GM20000 (cell line): ENCODE measurements around the gene RPP25.

ENCODE experiments used
- DNase-seq: peaks from one replicate; pipeline ENCODE4 v3.0.0; 2012; ENCODE audit warnings: low spot score
- TF ChIP-seq, protein P1 (sequence below): IDR thresholded peaks from 2 replicates; pipeline ENCODE4 v1.5.1; 2012; ENCODE audit warnings: mild to moderate bottlenecking, control low read depth; ENCODE audit errors: extremely low read depth, missing control alignments

RPP25 gene

DNA sequence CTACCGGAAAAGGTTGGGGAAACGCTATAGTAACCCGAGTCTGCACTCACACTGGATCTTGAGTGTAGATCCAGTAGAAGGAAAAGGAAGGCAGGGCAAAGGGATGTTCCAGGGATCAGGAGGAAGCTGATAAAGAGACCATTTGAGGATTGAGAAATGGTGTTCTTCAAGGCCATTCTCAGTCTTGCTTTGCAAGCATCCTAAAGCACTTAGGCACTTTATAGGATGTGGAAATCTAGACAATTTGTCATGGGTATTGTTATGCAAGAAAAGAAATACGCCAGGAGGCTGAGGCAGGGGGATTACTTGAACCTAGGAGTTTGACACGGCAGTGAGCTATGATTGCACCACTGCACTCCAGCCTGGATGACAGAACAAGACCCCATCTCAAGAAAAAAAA lies 25.6 kb upstream of the RPP25 start:
- TF ChIP-seq, protein P1, sequence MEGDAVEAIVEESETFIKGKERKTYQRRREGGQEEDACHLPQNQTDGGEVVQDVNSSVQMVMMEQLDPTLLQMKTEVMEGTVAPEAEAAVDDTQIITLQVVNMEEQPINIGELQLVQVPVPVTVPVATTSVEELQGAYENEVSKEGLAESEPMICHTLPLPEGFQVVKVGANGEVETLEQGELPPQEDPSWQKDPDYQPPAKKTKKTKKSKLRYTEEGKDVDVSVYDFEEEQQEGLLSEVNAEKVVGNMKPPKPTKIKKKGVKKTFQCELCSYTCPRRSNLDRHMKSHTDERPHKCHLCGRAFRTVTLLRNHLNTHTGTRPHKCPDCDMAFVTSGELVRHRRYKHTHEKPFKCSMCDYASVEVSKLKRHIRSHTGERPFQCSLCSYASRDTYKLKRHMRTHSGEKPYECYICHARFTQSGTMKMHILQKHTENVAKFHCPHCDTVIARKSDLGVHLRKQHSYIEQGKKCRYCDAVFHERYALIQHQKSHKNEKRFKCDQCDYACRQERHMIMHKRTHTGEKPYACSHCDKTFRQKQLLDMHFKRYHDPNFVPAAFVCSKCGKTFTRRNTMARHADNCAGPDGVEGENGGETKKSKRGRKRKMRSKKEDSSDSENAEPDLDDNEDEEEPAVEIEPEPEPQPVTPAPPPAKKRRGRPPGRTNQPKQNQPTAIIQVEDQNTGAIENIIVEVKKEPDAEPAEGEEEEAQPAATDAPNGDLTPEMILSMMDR, result no peak
- DNase-seq, result no peak

- no peak for DNase-seq
- TF ChIP-seq, protein P1, result no peak
Measured at GRCh38 chr15:74978503-74978902, 21.9 kb upstream of the RPP25 start.

- TF ChIP-seq, protein P1, result no peak
- no peak for DNase-seq
Measured at GRCh38 chr15:74978077-74978476, 21.5 kb upstream of the RPP25 start.

DNA sequence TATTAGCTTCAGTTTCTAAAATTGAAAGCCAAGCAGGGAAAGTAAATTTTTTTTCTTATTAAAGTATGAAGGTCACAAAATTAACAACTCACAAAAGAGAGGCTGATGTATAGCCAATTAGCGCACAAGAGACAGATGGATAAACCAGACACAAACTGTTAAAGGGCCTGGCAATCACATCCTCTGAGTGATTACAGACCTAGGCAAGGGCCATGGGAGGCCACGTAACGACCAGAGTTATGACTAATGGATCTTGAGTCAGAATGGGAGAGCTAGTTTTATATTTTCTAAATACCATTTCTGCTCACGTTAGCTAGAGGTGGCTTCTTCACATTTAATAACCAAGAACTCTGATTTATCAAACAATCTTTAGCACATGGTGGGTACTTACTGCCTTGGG lies 21.0 kb upstream of the RPP25 start:
- DNase-seq, result no peak
- TF ChIP-seq, protein P1, result no peak

DNA sequence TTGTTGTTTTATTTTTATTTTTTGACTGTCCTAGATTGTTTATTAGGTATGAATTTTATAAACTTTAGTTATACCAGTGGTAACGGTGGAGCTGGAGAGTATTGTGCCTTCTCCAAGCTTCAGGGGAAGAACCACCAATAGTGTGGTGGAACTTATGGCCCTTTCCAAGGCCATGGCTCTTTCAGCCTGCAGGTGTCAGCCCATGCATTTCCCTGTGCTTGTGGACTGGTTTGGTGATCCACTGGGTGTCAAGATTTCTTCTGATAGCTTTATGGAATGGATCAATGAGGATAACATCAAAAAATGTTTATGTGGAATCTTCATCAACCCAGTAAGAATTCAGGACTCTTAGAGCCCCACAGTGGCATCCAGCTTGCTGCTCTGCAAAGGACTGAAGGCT lies 19.6 kb upstream of the RPP25 start:
- DNase-seq, result no peak
- TF ChIP-seq, protein P1, result no peak

- TF ChIP-seq, protein P1, result no peak
- DNase-seq, result no peak
Measured at GRCh38 chr15:74967670-74968069, 11.1 kb upstream of the RPP25 start.

- no peak for DNase-seq
- TF ChIP-seq, protein P1, result no peak
Measured at GRCh38 chr15:74964794-74965193, 8.2 kb upstream of the RPP25 start.
